Caco-2 (cell line): ENCODE results near the gene C3orf33. TPM values are rescaled to one million over a fixed set of nuclear protein-coding genes. Genes with fewer than 3 reads are reported as not detected.
"Not testable (repeated sequence)": the region's sequence is repeated elsewhere in the genome, so short reads cannot be mapped to it uniquely, and the experiment has no call there.

Source experiments
- BruUV-seq: library from RNA; stranded (reverse); fragments of 400-500 nt; replicated peaks from 2 replicates; lab custom pipeline; 2021; lab: Mats Ljungman, UMichigan
- CTCF ChIA-PET: fragments of 300-600 bp; sonication (Branson Sonifier 250); formaldehyde crosslinking; loops from one replicate; lab custom pipeline; 2022; ENCODE audit warnings: antibody characterized with exemption; lab: Charles Lee
- POLR2A ChIA-PET: fragments of 300-600 bp; sonication (Branson Sonifier 250); formaldehyde crosslinking; loops from one replicate; lab custom pipeline; 2022; ENCODE audit warnings: antibody characterized with exemption; lab: Charles Lee
- DNase-seq, 2 experiments: peaks; one replicate each; pipeline versions ENCODE4 v3.0.0 to v3.0.0-alpha.2; 2020 to 2022
- H3K27me3 ChIP-seq: replicated peaks from 2 replicates; pipeline ENCODE4 v1.6.0; 2011; ENCODE audit warnings: low read length; ENCODE audit not compliant: control insufficient read depth, insufficient read depth
- H3K36me3 ChIP-seq: 2 replicates; pipeline ENCODE4 v1.5.1; 2011; ENCODE audit warnings: low read length; ENCODE audit not compliant: control insufficient read depth, insufficient read depth
- H3K4me1 ChIP-seq: fragments of 250-450 bp; sonication (Bioruptor Pico); 2 replicates; pipeline ENCODE4 v1.5.1; 2020; ENCODE audit warnings: mild to moderate bottlenecking
- H3K4me3 ChIP-seq: 2 replicates; pipeline ENCODE4 v1.5.1; 2011; ENCODE audit warnings: low read depth, mild to moderate bottlenecking, control low read depth, low read length
- H3K9me3 ChIP-seq: fragments of 250-450 bp; sonication (Bioruptor Pico); 2 replicates; pipeline ENCODE4 v1.5.1; 2020; ENCODE audit warnings: mild to moderate bottlenecking, moderate library complexity
- H3K27ac Mint-ChIP-seq: one replicate; pipeline ENCODE4 v1.8.0; 2022; ENCODE audit warnings: mixed read lengths; ENCODE audit not compliant: unreplicated experiment
- H3K27me3 Mint-ChIP-seq: one replicate; pipeline ENCODE4 v1.8.0; 2022; ENCODE audit warnings: mixed read lengths; ENCODE audit not compliant: insufficient read depth, unreplicated experiment
- H3K36me3 Mint-ChIP-seq: one replicate; pipeline ENCODE4 v1.8.0; 2022; ENCODE audit warnings: mild to moderate bottlenecking, mixed read lengths; ENCODE audit not compliant: insufficient read depth, unreplicated experiment
- H3K4me1 Mint-ChIP-seq: one replicate; pipeline ENCODE4 v1.8.0; 2022; ENCODE audit warnings: low read depth, mixed read lengths; ENCODE audit not compliant: unreplicated experiment
- H3K4me3 Mint-ChIP-seq: one replicate; pipeline ENCODE4 v1.8.0; 2022; ENCODE audit warnings: mild to moderate bottlenecking, moderate library complexity, mixed read lengths; ENCODE audit not compliant: unreplicated experiment
- H3K9me3 Mint-ChIP-seq: one replicate; pipeline ENCODE4 v1.8.0; 2022; ENCODE audit warnings: mixed read lengths; ENCODE audit not compliant: unreplicated experiment
- CTCF ChIP-seq, 2 experiments: fragments of 200-600 bp in 1 of 2; IDR thresholded peaks; 1 replicate in 1 of 2; 2 replicates in 1 of 2; pipeline versions ENCODE4 v1.5.1 to v1.8.0; 2011 to 2022; ENCODE audit warnings: antibody characterized with exemption in 1 of 2, control low read depth in 1 of 2, inconsistent platforms in 1 of 2, low read depth in 1 of 2, low read length in 1 of 2, mild to moderate bottlenecking in 1 of 2, moderate library complexity in 1 of 2; ENCODE audit not compliant: insufficient read depth in 1 of 2, severe bottlenecking in 1 of 2, unreplicated experiment in 1 of 2
- intact Hi-C: fragments of 100-400 bp; cut with micrococcal nuclease; formaldehyde crosslinking; loops from one replicate; pipeline ENCODE4 v1.10.0; 2022; ENCODE audit not compliant: unreplicated experiment
- total RNA-seq: library from RNA; stranded (reverse); gene quantifications from 2 replicates; pipeline ENCODE4 v1.2.3, GENCODE V29; 2022

The C3orf33 gene
- total RNA-seq, 1 experiment from 2014 or later, result 5.4 TPM

GRCh38 chr3:155853214-155854140 is 47.4 kb upstream of the C3orf33 start:
- H3K4me3 Mint-ChIP-seq, result peak overlapping the region; percentile 90
- no TSS peak for BruUV-seq

GRCh38 chr3:155852341-155852740 is 46.3 kb upstream of the C3orf33 start:
- H3K27me3 Mint-ChIP-seq, result no peaks in the 10 kb centered on the region
- Histone ChIP-seq H3K4me3 (peak overlapping the region; percentile 95), H3K4me1 (peaks cover 11% of the 10 kb centered on the region; the same call in 1 of the 2 replicates), H3K36me3 (no peaks in the 10 kb centered on the region), H3K27me3 (no peaks in the 10 kb centered on the region), H3K9me3 (no peaks in the 10 kb centered on the region)
- ChIA-PET POLR2A (no interaction called here), CTCF (interaction anchor here (2.3 kb wide), 1 partner anchor 46 kb away, joined by 16 read pairs; the partner anchor contains the start of gene C3orf33)
- no TSS peak for BruUV-seq
- DNase-seq, result no peak
- intact Hi-C loops, result no loop called here
- H3K9me3 Mint-ChIP-seq, result no peaks in the 10 kb centered on the region
- no peak for TF ChIP-seq CTCF (IDR thresholded peaks at IDR 0.05; ENCODE audit: insufficient read depth in 1 of 2, low read depth in 1 of 2, low read length in 1 of 2, severe bottlenecking in 1 of 2, unreplicated experiment in 1 of 2)
- peak overlapping the region; percentile 90 for H3K4me3 Mint-ChIP-seq
- no peaks in the 10 kb centered on the region for H3K4me1 Mint-ChIP-seq
- peaks cover 21% of the 10 kb centered on the region for H3K36me3 Mint-ChIP-seq
- H3K27ac Mint-ChIP-seq, result peak overlapping the region; percentile 95

More at GRCh38 chr3:155853214-155854140, 47.4 kb upstream of the C3orf33 start:
- peaks cover 11% of the 10 kb centered on the region for H3K36me3 Mint-ChIP-seq
- ChIA-PET POLR2A (interaction anchor here (0.6 to 1.5 kb wide), 3 partner anchors 16 to 138 kb away, joined by 6 to 11 read pairs (median 7); partner anchors contain the start of genes C3orf33 and GMPS), CTCF (interaction anchor here (0.6 to 2.3 kb wide), 4 partner anchors 16 to 441 kb away, joined by 3 to 16 read pairs (median 4); partner anchors contain the start of gene C3orf33)
- Histone ChIP-seq H3K27me3 (no peaks in the 10 kb centered on the region), H3K36me3 (no peaks in the 10 kb centered on the region), H3K4me1 (peaks cover 11% of the 10 kb centered on the region; the same call in 1 of the 2 replicates), H3K4me3 (peak overlapping the region; percentile 95), H3K9me3 (no peaks in the 10 kb centered on the region)
- peak; percentile 39 to 45 for DNase-seq
- TF ChIP-seq CTCF (IDR thresholded peaks at IDR 0.05; ENCODE audit: insufficient read depth in 1 of 2, low read depth in 1 of 2, low read length in 1 of 2, severe bottlenecking in 1 of 2, unreplicated experiment in 1 of 2), result no peak
- H3K27ac Mint-ChIP-seq, result peak overlapping the region; percentile 95
- no peaks in the 10 kb centered on the region for H3K27me3 Mint-ChIP-seq
- intact Hi-C loops, result loop anchor here (1.0 to 2.0 kb wide), 4 partner anchors 17 to 109 kb away; partner anchors contain the start of genes C3orf33, GMPS and PLCH1
- H3K4me1 Mint-ChIP-seq, result no peaks in the 10 kb centered on the region
- H3K9me3 Mint-ChIP-seq, result no peaks in the 10 kb centered on the region

- CTCF ChIA-PET, H3K36me3 ChIP-seq, intact Hi-C loops, BruUV-seq, H3K9me3 Mint-ChIP-seq, H3K27ac Mint-ChIP-seq, H3K4me3 Mint-ChIP-seq, H3K4me1 Mint-ChIP-seq, H3K4me3 ChIP-seq, H3K9me3 ChIP-seq, H3K27me3 Mint-ChIP-seq, H3K27me3 ChIP-seq, DNase-seq: not testable (repeated sequence)
- H3K4me1 ChIP-seq, result peaks cover 11% of the 10 kb centered on the region; the same call in 1 of the 2 replicates
- POLR2A ChIA-PET, result interaction anchor here (0.6 kb wide), 1 partner anchor 125 kb away, joined by 4 read pairs; no protein-coding TSS in a partner anchor
- peaks cover 15% of the 10 kb centered on the region for H3K36me3 Mint-ChIP-seq
These were observed 43.3 kb upstream of the C3orf33 start for GRCh38 chr3:155849404-155849803.
